ENCODE data around the gene CHST1. TPM values are rescaled to one million over a fixed set of nuclear protein-coding genes. Genes with fewer than 3 reads are reported as not detected.

The CHST1 gene
- total and polyA plus RNA-seq, 10 of the 15 experiments (the other 5 are each of a cell fraction or from before 2014, with no cell fraction given): not detected

DNA sequence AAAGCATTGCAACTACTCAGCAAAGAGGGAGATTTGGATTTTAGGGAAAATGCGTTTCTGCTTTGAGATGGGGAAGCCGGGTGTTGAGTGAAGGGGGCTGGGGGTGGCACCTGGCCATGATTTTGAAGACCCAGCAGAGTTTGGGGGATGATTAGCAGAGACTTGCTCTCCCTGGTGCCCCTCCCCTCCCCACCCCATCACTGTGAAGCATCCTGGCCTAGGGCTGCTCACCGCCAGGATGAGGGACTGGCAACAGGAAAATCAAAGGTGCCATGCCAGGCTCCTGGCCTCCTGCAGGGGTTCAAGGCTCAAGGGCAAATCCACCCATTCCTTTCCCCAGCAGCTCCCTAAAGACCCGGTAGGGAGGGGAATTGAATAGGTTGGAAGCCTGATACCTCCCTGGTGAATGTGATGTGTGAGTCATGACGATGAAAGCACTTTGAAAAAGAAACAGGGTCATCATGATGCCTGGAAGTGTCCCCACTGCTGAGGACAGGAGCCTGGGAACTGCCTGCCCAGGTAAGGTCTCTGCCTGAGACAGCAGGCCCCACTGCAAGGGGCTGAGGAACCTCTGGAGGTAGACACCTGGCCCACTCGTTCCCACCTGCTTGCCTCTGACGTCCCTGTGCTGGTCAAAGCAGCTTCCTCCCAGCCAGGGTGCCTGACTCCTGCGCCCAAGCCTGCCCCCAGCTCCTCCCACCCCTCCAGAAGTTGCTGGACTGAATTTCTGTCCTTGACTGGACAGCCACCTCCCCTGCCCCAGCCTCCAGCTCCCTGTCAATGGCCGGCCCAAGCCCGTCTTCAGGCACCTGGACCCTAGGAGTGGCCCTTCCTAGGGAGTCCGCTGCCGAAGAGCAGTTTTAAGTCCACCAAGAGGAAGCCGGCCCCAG, 1.7 kb downstream of the CHST1 start:
- H3K9ac ChIP-seq (ENCODE audit: control insufficient read depth, insufficient read depth, low read length): no peak overlapping the region
- ChIA-PET CTCF (interaction anchor here (1.5 kb wide), 1 partner anchor 9 kb away, joined by 5 read pairs; no protein-coding TSS in a partner anchor), RAD21 (ENCODE audit: unreplicated experiment) (no interaction called here), SMC1A (ENCODE audit: uncharacterized antibody, unreplicated experiment) (no interaction called here), POLR2A (interaction anchor here (0.6 kb wide), 1 partner anchor 8 kb away, joined by 3 read pairs; no protein-coding TSS in a partner anchor)
- no peak overlapping the region for H3K4me2 ChIP-seq (ENCODE audit: control insufficient read depth, insufficient read depth)
- H3K4me3 ChIP-seq: no peak overlapping the region
- H2AFZ ChIP-seq (ENCODE audit: control insufficient read depth, low read depth, low read length): no peak overlapping the region
- no peak for TF ChIP-seq NBN (IDR thresholded peaks at IDR 0.05)
- no peak for TF ChIP-seq TCF7 (IDR thresholded peaks at IDR 0.05; ENCODE audit: borderline replicate concordance)
- no peak for TF ChIP-seq YBX1 (IDR thresholded peaks at IDR 0.05)
- TF ChIP-seq, protein P1, sequence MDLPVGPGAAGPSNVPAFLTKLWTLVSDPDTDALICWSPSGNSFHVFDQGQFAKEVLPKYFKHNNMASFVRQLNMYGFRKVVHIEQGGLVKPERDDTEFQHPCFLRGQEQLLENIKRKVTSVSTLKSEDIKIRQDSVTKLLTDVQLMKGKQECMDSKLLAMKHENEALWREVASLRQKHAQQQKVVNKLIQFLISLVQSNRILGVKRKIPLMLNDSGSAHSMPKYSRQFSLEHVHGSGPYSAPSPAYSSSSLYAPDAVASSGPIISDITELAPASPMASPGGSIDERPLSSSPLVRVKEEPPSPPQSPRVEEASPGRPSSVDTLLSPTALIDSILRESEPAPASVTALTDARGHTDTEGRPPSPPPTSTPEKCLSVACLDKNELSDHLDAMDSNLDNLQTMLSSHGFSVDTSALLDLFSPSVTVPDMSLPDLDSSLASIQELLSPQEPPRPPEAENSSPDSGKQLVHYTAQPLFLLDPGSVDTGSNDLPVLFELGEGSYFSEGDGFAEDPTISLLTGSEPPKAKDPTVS (IDR thresholded peaks at IDR 0.05; ENCODE audit: low read depth, low read length): no peak
- TF ChIP-seq PAX5 (IDR thresholded peaks at IDR 0.05; ENCODE audit: borderline replicate concordance, low read depth, low read length): no peak
- H3K9me3 ChIP-seq (replicated peaks; ENCODE audit: control insufficient read depth, insufficient read depth, low read length): no peaks in the 10 kb centered on the region
- peaks cover 26 to 29% of the 10 kb centered on the region in 2 experiments for H3K27me3 ChIP-seq (replicated peaks in 1 of 2; ENCODE audit: control insufficient read depth in 2 of 2, insufficient read depth in 2 of 2, low read length in 1 of 2)
- FAIRE-seq: no peak
- H3K36me3 ChIP-seq (ENCODE audit: control insufficient read depth in 2 of 2, insufficient read depth in 2 of 2, low read length in 1 of 2): no peaks in the 10 kb centered on the region
- ATAC-seq: no peak
- no peaks in the 10 kb centered on the region for H3K79me2 ChIP-seq (ENCODE audit: control insufficient read depth, insufficient read depth, low read length)
- no peak for DNase-seq (ENCODE audit: low read depth, low spot score)
- intact Hi-C loops (cut with micrococcal nuclease; ENCODE audit: unreplicated experiment): no loop called here
- in situ Hi-C loops (cut with MboI): no loop called here
- no peaks in the 10 kb centered on the region; the same call in 1 of the 2 replicates for H3K4me1 ChIP-seq (ENCODE audit: control insufficient read depth, insufficient read depth, low read length)
- no TSS peak for BruUV-seq (replicated peaks)
- H4K20me1 ChIP-seq (ENCODE audit: control insufficient read depth, insufficient read depth): no peaks in the 10 kb centered on the region; the same call in 1 of the 2 replicates
- H3K27ac ChIP-seq (ENCODE audit: control insufficient read depth, insufficient read depth): no peak overlapping the region
- 6% methylated on average over 12 of the region's 13 CpGs for WGBS (ENCODE audit: insufficient coverage, insufficient replicate concordance, low lambda C conversion rate, missing lambda C conversion rate)
